GM12873 (cell line): ENCODE data around the gene CCDC106.

Source experiments
- TF ChIP-seq, protein P1 (sequence below): IDR thresholded peaks from 2 replicates; pipeline ENCODE4 v1.5.1; 2012; ENCODE audit warnings: low read depth, mild to moderate bottlenecking, moderate library complexity, low read length, control low read depth; ENCODE audit not compliant: insufficient read depth; ENCODE audit errors: missing control alignments

The CCDC106 gene

DNA sequence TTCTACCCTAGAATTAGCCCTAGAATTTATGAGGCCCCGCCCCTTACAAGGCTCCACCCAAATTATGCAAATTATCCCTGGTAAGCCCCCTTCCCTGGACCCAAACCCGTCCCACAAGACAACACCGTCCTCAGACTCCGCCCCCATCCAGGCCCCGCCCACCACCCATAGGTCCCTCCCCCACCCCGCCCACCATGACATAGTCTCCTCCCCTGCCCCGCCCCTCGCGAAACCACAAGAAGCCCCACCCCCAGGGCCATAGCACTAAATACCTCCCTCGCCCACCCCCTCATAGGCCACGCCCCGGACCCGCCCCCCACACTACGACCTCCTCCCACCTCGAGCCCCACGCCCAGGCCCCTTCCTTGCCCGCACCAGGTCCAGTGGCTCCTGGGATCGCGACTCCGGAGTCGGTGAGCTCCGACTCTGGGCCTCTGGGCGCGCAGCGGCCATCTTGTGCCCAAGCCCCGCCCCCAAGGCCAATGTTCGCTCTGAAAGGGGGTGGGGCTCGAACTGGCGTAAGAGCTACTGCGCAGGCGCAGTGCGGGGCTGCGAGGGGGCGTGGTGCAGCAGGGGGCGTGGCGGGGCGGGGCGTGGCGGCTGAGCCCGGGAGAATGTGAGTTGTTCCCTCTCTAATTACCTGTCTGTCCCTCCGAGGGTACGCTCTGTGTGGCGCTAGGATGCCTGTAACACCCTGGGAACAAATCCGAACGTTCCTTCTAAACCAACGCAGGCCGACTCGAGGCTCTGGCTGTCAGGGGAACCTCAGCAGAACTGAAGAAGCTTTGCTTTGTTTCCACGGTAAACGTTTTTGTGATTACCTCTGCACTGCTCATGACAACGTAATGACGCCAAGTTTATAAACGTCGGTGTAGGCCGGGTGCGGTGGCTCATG, 23.7 kb upstream of the CCDC106 start, which contains the start of gene ZNF784:
Gene ZNF784 (minus strand): TSS at position 458 of the 895 bp plus-strand sequence. CDS start 5 bp downstream, at position 453.
- TF ChIP-seq, protein P1, sequence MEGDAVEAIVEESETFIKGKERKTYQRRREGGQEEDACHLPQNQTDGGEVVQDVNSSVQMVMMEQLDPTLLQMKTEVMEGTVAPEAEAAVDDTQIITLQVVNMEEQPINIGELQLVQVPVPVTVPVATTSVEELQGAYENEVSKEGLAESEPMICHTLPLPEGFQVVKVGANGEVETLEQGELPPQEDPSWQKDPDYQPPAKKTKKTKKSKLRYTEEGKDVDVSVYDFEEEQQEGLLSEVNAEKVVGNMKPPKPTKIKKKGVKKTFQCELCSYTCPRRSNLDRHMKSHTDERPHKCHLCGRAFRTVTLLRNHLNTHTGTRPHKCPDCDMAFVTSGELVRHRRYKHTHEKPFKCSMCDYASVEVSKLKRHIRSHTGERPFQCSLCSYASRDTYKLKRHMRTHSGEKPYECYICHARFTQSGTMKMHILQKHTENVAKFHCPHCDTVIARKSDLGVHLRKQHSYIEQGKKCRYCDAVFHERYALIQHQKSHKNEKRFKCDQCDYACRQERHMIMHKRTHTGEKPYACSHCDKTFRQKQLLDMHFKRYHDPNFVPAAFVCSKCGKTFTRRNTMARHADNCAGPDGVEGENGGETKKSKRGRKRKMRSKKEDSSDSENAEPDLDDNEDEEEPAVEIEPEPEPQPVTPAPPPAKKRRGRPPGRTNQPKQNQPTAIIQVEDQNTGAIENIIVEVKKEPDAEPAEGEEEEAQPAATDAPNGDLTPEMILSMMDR: no peak

DNA sequence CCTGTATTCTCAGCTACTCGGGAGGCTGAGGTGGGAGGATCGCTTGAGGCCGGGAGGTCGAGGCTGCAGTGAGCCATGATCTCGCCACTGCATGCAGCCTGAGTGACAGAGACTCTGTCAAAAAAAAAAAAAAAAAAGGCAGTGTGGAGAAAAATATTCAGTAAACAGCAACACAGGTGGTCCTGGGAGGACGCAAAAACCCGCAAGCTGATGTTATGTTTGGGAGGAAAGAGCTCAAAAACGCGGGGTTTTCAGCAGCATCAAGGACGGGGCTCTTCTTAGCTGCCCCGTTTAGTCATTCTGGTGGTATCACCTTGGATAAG, 23.0 kb upstream of the CCDC106 start:
- TF ChIP-seq, protein P1: no peak

DNA sequence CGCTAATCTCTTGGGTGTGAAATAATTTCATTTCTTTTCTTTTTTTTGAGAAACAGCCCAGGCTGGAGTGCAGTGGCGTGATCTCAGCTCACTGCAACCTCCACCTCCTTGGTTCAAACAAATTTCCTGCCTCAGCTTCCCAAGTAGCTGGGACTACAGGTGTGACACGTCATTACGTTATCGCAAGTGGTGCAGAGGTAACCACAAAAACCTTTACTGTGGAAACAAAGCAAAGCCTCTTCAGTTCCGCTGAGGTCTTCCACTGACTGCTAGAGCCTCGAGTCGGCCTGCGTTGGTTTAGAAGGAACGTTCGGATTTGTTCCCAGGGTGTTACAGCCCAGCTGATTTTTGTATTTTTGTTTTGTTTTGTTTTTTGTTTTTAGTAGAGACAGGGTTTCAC, 21.7 kb upstream of the CCDC106 start:
- TF ChIP-seq, protein P1: no peak

DNA sequence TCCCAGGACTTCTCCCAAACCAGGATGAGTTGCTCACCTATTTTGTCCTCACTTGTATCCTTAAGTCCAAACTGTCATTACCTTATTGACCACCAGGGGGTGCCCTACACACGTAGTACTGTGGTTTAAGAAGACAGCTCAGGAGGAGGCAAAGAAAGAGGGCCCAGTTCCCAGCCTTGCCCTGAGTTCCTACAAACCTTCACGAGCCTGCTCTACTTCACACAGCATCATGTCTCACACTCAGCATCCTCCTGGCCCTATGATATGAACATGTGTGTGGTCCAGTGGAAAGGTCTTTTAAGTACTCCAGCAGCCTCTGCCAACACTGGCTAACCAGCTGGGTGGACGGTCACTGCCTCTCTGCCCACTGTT, 15.6 kb upstream of the CCDC106 start:
- TF ChIP-seq, protein P1: peak; percentile 78

DNA sequence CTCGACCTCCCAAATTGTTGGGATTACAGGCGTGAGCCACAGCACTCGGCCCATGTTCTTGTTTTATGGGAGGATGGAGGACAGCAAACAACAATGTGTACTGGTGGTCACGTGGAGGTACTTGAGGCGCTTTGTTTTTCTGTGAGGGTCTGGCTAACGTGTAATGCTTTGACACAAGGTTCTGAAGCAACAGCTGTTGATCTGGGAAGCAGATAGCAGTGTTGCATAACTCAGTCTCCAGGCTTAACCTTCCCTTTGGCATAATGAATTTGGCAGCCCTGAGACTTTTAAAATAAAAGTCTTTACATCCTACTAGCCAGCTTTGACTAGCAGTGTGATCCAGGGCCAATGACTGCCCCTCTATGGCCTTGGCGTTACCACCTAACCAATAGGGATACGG, 14.2 kb upstream of the CCDC106 start:
- TF ChIP-seq, protein P1: no peak

DNA sequence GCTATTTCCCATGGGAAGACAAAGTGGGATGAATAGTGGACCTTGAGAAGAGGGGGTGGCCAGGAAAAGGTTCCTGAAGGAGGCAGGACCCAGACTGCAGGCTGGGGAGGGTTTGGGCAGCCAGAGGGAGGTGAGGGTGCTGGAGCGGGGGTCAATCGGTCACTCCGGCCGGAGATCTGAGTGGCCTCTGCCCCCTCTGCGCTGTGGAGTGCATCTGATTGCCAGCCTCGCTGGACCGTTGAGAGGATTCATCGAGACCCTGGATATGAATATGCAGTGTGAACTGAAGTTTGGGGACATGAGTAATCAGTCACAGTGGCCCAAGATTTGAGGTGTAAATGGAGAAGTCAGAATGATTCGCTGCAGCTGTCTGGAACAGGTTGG, 12.7 kb upstream of the CCDC106 start:
- TF ChIP-seq, protein P1: no peak

DNA sequence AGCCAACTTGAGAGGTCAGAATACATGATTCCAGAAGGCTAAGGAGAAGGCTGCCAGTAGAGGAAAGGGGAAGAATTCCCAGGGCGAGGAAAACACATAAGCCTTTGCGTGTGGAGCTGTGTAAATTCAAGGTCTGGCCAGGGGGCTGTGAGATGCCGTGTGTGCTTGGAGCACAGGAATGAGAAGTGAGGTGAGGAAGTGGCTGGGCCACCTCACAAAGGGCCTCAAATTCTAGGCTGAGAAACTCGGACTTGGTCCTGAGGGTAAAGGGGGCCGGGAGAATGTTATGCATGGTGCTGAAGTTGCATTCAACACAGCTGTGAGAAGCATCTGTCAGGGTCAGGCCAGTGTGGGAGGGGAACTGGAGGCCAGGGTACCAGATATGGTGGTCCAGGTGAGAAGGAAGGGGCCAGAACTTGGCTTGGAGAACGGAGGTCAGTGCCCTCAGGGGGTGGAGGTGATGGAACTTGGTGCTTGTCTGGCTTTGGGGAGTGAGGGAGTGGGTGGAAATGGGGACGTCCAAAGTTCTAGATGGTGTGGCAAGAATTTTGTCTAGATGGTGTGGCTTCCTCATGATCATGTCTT, 12.1 kb upstream of the CCDC106 start:
- TF ChIP-seq, protein P1: no peak
